ENCODE data around the gene PTGR3. TPM values are rescaled to one million over a fixed set of nuclear protein-coding genes. Genes with fewer than 3 reads are reported as not detected.

Gene PTGR3
- total RNA-seq, 1 experiment from 2014 or later, result 17.9 TPM

- DNase-seq (ENCODE audit: extremely low read depth, low read depth), result no peak
Measured at GRCh38 chr18:75238100-75238499, 29.2 kb upstream of the PTGR3 start.

GRCh38 chr18:75235896-75236295 is 27.0 kb upstream of the PTGR3 start:
- DNase-seq (ENCODE audit: extremely low read depth, low read depth), result no peak

- DNase-seq (ENCODE audit: extremely low read depth, low read depth), result no peak
Measured at GRCh38 chr18:75234901-75235300, 26.0 kb upstream of the PTGR3 start.

- DNase-seq (ENCODE audit: extremely low read depth, low read depth), result no peak
Measured at GRCh38 chr18:75231053-75231406, 22.1 kb upstream of the PTGR3 start.

GRCh38 chr18:75230163-75231052 is 21.5 kb upstream of the PTGR3 start:
- DNase-seq (ENCODE audit: extremely low read depth, low read depth), result no peak

GRCh38 chr18:75229437-75229836 is 20.5 kb upstream of the PTGR3 start:
- no peak for DNase-seq (ENCODE audit: extremely low read depth, low read depth)

- no peak for DNase-seq (ENCODE audit: extremely low read depth, low read depth)
Measured at GRCh38 chr18:75228967-75229366, 20.0 kb upstream of the PTGR3 start.

GRCh38 chr18:75227535-75228296 is 18.8 kb upstream of the PTGR3 start:
- DNase-seq (ENCODE audit: extremely low read depth, low read depth), result no peak

GRCh38 chr18:75226956-75227316 is 18.0 kb upstream of the PTGR3 start:
- DNase-seq (ENCODE audit: extremely low read depth, low read depth), result no peak

GRCh38 chr18:75226286-75226955 is 17.5 kb upstream of the PTGR3 start:
- no peak for DNase-seq (ENCODE audit: extremely low read depth, low read depth)

GRCh38 chr18:75223687-75224347 is 14.9 kb upstream of the PTGR3 start:
- DNase-seq (ENCODE audit: extremely low read depth, low read depth), result no peak

GRCh38 chr18:75222407-75222806 is 13.5 kb upstream of the PTGR3 start:
- no peak for DNase-seq (ENCODE audit: extremely low read depth, low read depth)

GRCh38 chr18:75221897-75222296 is 13.0 kb upstream of the PTGR3 start:
- no peak for DNase-seq (ENCODE audit: extremely low read depth, low read depth)

- no peak for DNase-seq (ENCODE audit: extremely low read depth, low read depth)
Measured at GRCh38 chr18:75221397-75221796, 12.5 kb upstream of the PTGR3 start.

GRCh38 chr18:75220551-75221355 is 11.8 kb upstream of the PTGR3 start:
- no peak for DNase-seq (ENCODE audit: extremely low read depth, low read depth)

- DNase-seq (ENCODE audit: extremely low read depth, low read depth), result no peak
Measured at GRCh38 chr18:75219745-75220375, 10.9 kb upstream of the PTGR3 start.

- no peak for DNase-seq (ENCODE audit: extremely low read depth, low read depth)
Measured at GRCh38 chr18:75218065-75218923, 9.4 kb upstream of the PTGR3 start.

- DNase-seq (ENCODE audit: extremely low read depth, low read depth), result no peak
Measured at GRCh38 chr18:75216911-75217689, 8.2 kb upstream of the PTGR3 start.

Measured in NCI-H460 (cell line).